A204.1 (cell line): ENCODE results near the gene CTDSP2.

Experiments
- FAIRE-seq: peaks from 2 replicates; lab custom pipeline; 2012; peaks lifted over from hg19 to GRCh38; lab: Jason Lieb, UNC

Gene CTDSP2

DNA sequence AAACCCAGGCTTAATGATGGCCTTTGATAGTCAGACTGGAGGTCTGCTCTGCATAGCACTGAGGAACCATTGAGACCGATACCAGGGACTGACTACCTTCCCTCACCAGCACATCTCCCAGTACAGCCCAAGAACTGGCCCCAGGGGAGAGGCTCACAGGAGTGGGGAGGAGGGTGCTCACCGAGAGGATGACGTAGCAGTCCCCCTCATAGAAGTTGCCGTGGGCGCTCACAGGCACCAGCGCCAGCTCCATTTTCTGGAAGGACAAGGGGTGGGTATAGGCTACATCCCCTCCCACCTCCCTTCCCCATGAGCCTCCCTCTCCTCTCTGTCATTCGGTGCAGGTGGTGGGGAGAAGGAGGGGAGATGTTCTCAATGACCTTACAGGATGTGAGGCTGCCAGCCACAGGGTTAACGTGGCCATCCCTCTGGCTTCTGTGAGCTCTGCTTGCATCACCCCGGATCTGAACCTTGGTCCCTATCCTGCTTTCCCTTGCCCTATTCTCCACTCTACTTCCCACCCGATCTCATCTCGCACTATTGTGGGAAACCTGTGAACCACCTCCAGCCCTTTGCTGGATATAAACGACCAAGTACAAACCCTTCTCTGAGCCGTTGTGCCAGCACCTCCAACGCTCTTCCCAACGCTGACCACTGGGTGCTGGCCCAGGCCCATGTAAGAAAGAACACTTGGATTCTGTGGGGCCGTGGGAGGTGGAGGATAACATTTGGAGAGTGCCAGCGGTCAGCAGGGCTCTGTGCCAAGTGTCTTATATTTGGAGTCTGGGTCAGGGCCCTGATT, 32.4 kb downstream of the CTDSP2 start:
- no peak for FAIRE-seq

DNA sequence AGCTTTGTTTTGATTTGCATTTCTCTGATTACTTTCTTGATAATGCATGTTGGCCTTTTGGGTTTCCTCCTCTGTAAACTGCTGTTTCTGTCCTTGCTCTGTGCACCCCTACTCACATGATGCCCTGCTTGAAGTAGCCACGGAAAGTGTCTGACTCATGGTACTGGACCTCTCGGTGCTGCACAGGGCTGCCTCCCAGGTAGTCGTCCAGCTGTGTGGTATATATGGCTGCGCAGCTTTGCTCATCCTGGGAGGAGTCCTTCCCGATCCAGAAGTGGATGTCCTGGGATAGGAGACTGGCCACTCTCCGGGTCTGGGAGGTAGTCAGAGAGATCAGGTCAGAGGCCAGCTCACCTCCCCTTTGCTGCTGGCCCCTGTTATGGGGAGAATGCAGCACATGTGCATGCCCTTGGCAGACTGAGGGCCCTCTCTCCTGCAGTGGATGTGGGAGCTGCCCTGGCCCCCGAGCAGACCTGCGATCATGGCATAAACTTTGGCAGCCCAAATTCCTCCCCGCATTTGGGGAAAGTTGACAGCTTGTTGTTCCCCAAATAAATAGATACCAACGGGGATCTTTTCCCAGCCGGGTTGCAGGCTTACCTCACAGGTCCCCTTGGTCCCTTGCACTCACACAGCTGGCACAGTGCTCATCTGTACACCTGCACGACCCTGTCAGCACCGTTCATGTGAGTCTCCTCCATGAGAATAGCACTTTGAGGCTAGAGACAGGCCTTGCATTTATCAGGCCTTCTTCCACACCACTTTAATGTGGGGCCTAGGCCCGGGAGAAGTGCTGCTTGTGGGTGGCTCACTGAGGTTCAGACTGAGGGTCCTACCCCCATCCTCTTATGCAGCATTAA, 33.2 kb downstream of the CTDSP2 start:
- no peak for FAIRE-seq

DNA sequence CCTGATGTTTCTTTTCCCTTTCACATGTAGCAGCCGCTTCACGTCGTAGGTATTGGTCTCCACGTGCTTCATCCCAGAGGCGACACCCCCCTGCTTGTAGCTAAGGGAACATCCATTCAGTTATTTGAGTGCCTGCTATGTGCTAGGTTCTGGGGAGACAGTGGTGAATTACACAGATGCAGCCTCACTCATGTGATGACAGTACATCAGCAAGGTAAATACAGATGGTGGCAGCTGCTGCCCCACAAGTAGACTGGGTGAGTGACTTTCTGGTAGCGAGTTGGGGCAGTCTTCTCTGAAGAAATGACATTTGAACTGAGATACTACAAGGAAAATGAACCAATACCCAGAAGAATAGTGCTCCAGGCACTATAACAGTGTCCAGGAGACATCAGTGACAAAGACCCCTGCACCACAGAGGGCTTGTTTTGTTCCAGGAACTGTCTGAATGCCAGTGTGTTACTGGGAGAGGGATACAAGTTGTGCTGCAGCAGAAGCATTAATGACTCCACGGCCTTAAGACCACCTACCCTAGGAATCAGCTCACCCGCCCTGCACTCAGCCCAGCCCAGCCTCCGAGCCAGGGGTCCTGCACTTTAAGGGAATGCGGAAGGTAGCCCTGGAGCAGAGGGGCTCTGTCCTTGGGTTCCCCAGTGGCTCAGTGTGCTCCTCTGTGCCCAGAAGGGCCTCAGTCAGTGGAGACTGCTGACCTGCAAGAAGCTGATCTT, 35.3 kb downstream of the CTDSP2 start:
- no peak for FAIRE-seq

DNA sequence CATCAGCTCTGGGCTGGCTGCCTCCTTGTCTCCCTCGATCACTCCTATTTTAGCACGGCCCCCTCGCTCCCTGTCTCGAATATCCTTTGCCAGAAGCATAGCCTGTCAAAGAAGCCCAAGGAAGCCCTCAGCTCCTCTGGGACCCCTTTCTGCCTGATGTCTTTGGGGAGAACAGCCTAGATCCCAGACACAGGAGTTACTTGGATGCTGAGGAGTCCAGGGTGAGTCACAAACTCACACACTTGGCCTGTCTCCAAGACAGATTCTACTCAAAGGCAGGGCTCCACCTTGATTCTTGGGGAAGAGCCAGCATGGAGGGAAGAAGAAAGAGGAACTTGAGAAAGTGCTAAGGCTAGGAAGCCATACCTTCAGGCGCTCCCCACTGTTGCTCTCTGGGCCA, 36.1 kb downstream of the CTDSP2 start:
- FAIRE-seq = no peak

DNA sequence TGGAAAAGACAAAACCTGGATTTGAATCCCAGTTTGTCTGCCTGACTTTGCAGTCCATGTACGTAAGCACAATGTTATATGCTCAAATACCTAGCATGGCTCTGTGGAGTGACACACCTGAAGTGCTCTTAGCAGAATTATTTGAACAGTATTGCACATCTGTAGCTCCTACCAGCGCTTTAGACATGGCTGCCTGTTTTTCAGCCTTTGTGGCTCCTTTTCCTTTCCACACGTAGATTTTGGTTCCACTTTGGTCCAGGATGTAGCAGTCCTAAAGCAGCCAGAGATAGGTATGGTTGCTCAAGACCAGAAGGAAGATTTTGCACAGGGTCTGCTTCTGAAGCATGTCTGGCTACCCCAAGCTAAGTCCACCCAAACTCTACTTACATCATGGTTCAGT, 37.1 kb downstream of the CTDSP2 start:
- no peak for FAIRE-seq

DNA sequence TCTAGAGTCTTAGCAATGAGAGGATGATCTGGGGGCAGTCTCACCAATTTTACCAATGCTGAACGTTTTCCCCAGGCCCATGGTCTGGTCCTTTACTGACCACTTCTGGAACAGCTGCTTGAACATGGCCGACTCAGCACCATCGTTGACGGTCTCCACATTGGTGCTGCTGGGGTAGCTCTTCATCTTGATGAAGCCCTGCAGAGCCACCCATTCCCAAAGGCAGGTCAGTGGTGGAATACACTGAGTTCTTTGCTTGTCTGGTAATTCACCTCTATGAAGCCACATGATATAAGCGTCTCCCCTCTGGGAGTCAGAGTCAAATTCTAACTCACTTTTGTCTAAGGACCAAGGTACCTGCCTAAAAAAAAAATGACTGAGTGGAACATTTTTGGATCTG, 38.2 kb downstream of the CTDSP2 start:
- no peak for FAIRE-seq

DNA sequence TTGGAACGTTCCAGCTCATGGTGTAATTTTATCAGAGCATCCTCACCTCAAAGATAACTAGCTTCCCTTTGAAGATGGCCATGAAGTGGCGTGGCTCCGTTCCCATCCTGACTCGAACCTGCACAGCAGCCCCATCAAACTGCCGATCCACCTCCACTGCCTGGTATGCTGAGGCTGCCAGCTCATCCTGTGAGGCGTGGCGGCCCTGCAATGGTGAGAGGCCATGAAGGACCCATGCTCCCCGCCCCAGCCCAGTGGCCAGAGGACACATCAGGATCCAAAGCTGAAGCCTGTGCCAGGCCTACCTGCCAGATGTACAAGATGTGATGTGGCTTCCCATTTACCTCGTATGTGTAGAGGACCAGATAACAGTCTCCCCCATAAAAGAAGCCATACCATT, 39.2 kb downstream of the CTDSP2 start:
- FAIRE-seq = no peak

DNA sequence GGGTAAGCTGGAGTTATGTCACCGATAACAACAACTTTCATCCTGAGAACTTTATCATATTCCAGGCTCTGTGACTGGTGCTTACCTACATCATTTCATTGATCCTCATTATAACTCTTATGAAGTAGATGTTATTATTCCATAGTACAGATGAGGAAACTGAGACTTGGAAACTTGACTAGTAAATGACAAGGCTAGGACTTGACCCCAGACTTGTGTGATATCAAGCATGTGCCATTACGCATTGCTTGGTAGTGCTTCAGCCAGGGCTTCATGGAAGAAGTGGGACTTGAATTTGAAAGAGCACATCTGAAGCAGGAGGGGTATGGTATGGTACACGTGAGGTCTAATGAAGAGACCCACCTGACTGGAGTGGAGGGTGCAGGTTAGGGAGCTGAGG, 39.9 kb downstream of the CTDSP2 start:
- no peak for FAIRE-seq

DNA sequence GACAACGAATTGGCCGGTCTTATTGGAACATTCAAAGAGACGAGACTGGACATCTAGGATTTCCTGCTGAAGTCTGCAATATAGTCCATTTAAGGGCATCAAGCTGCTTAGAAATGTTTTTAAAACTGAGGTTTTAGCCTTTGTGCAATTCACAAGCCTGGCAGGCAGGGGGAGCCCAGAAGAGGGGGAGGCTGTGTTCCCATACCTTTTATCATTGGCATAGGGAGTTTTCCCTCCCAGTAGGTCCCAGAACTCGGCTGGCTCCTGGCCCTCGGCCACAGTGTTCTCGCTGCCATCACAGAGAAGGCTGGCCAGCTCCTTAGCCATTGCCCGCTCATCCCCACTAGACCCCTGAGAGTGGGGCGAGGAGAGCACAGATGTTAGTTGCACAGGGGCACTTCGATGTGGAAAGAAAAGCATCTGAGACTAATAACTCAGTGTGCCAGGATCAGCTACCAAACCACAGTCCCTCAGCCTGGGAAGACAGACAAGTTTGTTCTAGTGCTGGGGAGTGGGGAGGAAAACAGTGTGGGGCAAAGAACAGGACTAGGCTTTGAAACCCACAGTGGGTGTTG, 43.1 kb downstream of the CTDSP2 start:
- FAIRE-seq = no peak

DNA sequence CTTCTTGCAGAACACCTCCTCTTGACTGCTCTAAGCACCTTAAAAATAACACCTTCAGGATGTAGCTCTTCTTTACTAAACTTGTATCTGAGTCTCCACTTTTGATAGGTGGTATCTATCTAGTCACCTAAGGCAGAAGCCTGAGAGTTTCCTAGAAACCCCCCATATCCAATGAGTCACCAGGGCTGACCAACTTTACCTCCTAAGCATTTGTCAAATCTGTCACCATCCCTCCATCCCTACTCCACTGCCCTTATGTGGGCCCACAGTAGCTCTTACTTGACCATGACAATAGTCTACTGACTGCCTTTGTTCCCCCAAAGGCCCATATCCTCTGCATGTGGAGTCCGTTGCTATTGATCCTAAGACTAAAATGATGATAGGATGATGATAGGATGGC, 43.9 kb downstream of the CTDSP2 start:
- FAIRE-seq = no peak

DNA sequence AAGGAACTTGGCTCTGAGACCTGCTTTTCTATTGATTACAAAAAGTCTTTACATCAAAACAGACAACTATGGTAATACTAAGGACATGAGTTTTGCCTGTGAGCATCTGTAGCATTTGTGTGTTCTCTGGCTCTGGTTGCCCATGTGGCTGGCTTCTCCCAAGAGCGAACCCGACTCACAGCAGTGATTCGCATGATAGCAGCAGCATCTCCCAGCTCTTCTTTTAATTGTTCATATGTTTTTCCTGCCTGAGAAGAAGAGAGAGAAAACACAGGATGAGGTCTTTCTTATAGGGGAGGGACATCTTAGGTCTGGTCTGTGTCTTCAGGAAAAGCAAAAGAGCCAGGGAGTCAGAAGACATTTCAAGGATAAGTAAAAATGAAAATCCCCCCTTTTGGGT, 45.6 kb downstream of the CTDSP2 start:
- no peak for FAIRE-seq

DNA sequence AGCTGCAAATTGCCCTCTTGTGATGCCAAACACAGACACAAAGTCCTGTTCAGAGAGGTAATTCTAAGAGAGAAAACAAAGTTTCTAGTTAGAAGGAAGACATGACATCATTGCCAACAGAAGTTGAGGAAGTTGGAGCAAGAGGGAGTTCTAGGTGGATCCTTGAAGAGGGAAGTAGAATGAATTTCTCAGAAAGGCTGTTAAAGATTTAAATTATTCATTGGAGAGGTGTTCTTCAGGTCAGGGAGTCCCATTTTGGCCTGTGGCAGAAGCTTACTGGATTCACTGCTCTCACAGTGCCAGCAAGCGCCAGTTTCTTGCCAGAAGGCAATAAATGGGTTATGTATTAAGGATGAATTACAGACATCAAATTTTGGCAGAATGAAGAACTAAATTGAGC, 48.6 kb downstream of the CTDSP2 start:
- FAIRE-seq = no peak

DNA sequence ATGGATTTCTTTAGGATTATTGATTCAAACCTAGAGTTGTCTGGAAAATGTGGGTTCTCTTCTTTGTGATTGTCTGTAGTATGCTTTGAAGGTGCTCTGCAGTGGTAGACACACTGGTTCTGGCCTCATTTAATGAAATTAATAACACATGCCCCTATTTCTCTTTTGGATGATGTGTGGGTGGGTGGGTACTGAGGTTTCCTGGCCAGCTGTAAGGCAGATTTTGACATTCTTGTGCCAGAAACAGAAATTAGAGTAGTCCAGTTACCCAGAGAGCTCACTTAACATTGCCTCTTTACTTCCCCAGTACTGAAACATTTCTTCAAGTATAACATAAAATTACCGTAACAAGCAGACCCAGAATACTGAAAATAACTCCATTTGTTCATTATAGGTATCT, 49.5 kb downstream of the CTDSP2 start:
- FAIRE-seq = no peak

DNA sequence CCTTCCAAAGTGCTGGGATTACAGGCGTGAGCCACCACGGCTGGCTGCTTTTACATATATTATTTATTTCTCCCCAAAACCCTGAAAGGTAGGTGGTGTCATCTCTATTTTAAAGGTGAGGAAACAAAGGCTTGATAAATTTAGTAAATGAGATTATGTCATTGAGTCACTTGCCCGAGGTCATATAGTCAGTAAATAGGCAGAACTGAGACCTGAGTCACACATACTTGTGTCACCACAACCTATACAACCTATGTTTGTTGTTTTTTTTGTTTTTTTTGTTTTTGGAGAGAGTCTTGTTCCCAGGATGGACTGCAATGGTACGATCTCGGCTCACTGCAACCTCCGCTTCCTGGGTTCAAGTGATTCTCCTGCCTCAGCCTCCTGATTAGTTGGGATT, 51.2 kb downstream of the CTDSP2 start:
- FAIRE-seq = no peak

DNA sequence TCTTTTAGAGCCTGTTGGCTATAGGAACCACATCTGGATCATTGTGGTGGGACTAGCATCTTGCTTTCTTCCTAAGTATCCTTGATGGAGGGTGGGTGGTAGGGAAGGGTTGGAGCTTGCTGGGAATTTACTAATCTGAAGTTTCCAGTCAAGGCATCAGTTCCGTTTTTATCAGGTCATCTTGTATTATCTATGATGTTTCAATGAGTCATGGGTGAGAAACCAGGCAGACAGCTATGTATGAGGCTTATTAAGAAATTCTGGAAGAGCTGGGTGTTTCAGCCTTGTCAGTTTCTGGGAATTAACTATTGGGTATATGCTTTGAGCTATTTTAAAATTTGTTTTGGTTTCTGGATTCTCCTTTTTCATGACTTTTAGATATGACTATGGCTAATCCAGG, 52.6 kb downstream of the CTDSP2 start:
- FAIRE-seq = no peak

DNA sequence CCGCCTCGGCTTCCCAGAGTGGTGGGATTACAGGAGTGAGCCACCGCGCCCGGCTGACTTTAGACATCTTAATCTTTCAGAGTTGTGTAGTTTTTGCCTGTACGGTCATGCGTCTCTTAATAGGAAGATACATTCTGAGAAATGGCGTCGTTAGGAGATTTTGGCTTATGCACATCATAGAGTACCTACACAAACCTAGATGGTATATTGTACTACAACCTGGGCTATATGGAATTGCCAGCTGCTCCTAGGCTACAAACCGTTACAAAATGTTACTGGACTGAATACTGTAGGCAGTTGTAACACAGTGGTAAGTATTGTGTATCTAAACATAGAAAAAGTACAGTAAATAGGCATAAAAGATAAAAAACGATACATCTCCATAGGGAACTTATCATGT, 62.7 kb downstream of the CTDSP2 start:
- no peak for FAIRE-seq

DNA sequence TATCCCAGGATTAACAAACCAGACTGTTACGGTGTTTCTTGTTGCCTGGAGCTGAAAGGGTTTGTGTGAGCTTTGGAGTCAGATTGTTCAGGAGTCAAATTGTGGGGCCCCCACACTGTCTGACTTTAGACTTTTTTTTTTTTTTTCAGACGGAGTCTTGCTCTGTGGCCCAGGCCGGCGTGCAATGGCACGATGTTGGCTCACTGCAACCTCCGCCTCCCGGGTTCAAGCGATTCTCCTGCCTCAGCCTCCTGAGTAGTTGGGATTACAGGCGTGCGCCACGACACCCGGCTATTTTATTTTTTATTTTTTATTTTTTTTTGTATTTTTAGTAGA, 63.1 kb downstream of the CTDSP2 start:
- no peak for FAIRE-seq

DNA sequence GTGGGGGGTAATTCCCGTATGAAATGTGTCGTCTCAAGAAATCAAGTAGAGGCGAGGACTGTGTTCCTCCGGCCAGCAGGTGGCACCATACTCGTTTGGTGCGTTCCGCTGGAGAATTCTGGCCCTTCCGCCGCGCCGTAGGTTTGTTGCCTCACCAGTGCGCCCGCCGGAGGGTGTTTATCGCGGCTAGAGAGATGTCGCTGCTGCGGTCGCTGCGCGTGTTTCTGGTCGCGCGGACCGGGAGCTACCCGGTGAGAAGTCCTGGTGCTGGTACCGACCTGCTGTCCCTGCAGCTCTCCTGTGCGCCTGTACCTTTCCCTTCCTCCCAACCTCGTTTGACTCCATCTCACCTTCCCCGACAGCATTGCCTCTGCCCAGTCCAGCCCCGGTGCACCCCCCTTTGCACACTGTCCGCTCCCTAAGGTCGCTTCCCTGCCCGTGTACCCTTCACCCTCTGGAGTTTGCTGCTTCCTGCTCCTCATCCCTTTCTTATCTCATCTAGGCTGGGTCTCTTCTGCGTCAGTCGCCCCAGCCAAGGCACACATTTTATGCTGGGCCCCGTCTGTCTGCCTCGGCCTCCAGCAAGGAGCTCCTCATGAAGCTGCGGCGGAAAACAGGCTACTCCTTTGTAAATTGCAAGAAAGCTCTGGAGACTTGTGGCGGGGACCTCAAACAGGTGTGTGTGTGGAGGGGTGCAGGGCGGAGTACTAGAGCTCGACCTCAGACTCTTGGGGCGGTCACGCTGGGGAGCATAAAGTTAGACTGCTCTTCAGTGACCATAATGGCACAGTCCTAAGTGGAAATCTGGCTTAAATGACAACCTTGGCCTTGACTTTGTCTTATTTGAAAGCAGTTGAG, 63.7 kb downstream of the CTDSP2 start, which contains the start of gene TSFM:
Gene TSFM (plus strand): TSS at position 180 of the 858 bp plus-strand sequence. CDS start 15 bp downstream, at position 195.
- FAIRE-seq = no peak

DNA sequence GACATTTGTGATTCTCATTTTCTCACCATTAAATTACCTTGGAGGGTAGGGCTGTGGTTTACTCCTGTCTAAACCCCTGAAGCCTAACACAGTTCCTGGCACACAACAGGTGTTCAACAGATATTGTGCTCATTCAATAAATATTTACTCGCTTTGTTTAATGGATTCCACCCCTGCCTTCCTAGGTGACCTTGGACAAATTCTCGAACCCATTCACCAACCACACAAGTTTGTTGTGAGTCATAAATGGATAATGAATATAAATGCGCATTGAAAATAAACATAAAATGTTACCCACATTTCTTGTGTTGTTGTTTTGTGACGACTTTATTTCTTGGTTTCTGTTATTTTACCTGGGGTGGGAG, 64.3 kb downstream of the CTDSP2 start:
- FAIRE-seq = no peak

DNA sequence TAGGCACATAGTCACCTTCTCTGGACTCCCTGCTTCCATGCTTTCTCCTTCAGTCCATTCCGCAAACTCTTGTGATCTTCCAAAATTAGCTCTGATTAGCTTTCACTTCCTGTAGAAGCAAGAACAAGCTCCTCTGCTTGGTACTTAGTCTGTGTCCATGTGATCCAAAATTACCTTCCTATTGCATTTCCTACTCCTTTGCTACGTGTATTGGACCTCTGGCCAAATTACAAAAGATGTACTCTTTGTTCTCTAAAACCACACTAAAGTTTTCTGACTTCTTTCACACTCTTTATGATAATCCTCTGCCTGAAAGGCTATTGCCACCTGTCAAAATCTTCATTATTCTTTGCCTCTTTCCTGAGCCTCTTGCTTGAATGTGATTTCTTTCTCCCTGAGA, 64.7 kb downstream of the CTDSP2 start:
- FAIRE-seq = no peak

DNA sequence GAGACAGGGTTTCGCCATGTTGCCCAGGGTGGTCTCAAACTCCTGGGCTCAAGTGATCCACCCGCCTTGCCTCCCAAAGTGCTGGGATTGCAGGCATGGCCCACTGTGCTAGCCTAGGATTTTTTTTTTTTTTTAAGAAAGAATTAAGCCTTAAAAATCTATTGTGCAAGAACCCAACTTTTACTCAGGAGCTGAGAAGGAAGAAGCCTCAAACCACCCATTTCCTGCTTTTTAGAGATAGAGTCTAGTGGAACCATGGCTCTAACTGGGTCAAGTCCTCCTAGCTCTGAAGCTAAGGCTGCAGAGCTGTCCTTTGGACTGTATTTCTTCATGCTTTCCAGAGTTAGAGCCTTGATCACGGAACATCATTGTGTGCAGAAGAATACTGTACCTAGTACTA, 65.3 kb downstream of the CTDSP2 start:
- FAIRE-seq = no peak
